Mesendoderm (in vitro differentiated cells): ENCODE results near the gene KLHL30.

Experiments
- DNase-seq: peaks from one replicate; pipeline ENCODE4 v3.0.0; 2013
- H2AK5ac ChIP-seq: 2 replicates; pipeline ENCODE4 v1.6.1; 2013; ENCODE audit warnings: low read length, inconsistent platforms
- H2BK120ac ChIP-seq: 2 replicates; pipeline ENCODE4 v1.6.1; 2013; ENCODE audit warnings: low read depth, mild to moderate bottlenecking, low read length, moderate library complexity, mixed read lengths
- H2BK15ac ChIP-seq: replicated peaks from 2 replicates; pipeline ENCODE4 v1.6.1; 2013; ENCODE audit warnings: low read depth, mild to moderate bottlenecking, moderate library complexity
- H2BK5ac ChIP-seq: 2 replicates; pipeline ENCODE4 v1.6.1; 2013; ENCODE audit warnings: low read length, inconsistent platforms
- H3K18ac ChIP-seq: 2 replicates; pipeline ENCODE4 v1.6.1; 2013; ENCODE audit warnings: mild to moderate bottlenecking, low read length, mixed read lengths
- H3K23ac ChIP-seq: one replicate; pipeline ENCODE4 v1.6.1; 2013; ENCODE audit warnings: low read length
- H3K27ac ChIP-seq: 2 replicates; pipeline ENCODE4 v1.5.1; 2013; ENCODE audit warnings: low read depth, mild to moderate bottlenecking, inconsistent platforms, low read length, moderate library complexity
- H3K27me3 ChIP-seq: 2 replicates; pipeline ENCODE4 v1.6.1; 2013; ENCODE audit warnings: low read length, control low read depth, mild to moderate bottlenecking, inconsistent platforms; ENCODE audit not compliant: insufficient read depth, poor library complexity
- H3K36me3 ChIP-seq: 2 replicates; pipeline ENCODE4 v1.6.1; 2013; ENCODE audit warnings: low read length, inconsistent platforms; ENCODE audit not compliant: control insufficient read depth, insufficient read depth
- H3K4ac ChIP-seq: one replicate; pipeline ENCODE4 v1.6.1; 2013; ENCODE audit warnings: low read depth, mild to moderate bottlenecking, low read length, moderate library complexity
- H3K4me1 ChIP-seq: 2 replicates; pipeline ENCODE4 v1.6.1; 2013; ENCODE audit warnings: low read depth, low read length, inconsistent platforms; ENCODE audit not compliant: control insufficient read depth
- H3K4me2 ChIP-seq: 2 replicates; pipeline ENCODE4 v1.6.1; 2013; ENCODE audit warnings: low read length
- H3K4me3 ChIP-seq: 2 replicates; pipeline ENCODE4 v1.5.1; 2013; ENCODE audit warnings: mild to moderate bottlenecking, low read length
- H3K56ac ChIP-seq: one replicate; pipeline ENCODE4 v1.6.1; 2013; ENCODE audit warnings: low read length
- H3K79me1 ChIP-seq: 2 replicates; pipeline ENCODE4 v1.6.1; 2013; ENCODE audit warnings: low read length, inconsistent platforms
- H3K79me2 ChIP-seq: 2 replicates; pipeline ENCODE4 v1.6.1; 2013; ENCODE audit warnings: mild to moderate bottlenecking, low read length; ENCODE audit not compliant: control insufficient read depth, insufficient read depth
- H3K9ac ChIP-seq: 2 replicates; pipeline ENCODE4 v1.6.1; 2013; ENCODE audit warnings: low read length, inconsistent platforms
- H4K5ac ChIP-seq: one replicate; pipeline ENCODE4 v1.6.1; 2013; ENCODE audit warnings: low read length
- H4K8ac ChIP-seq: one replicate; pipeline ENCODE4 v1.6.1; 2013; ENCODE audit warnings: low read depth, mild to moderate bottlenecking, control low read depth, low read length, moderate library complexity
- WGBS: extraction: QIAGEN DNeasy Blood & Tissue Kit; methylation state at CpG from one replicate; pipeline ENCODE4 v1.1.7; 2013; ENCODE audit warnings: low lambda C conversion rate, missing lambda C conversion rate; ENCODE audit not compliant: insufficient coverage; ENCODE audit errors: extremely low coverage; 5-methylcytosine and 5-hydroxymethylcytosine counted together

The KLHL30 gene

GRCh38 chr2:238166391-238167343 lies 28.2 kb downstream of the KLHL30 start:
- Histone ChIP-seq H2BK120ac (no peak overlapping the region), H3K36me3 (peaks cover 4% of the 10 kb centered on the region), H3K79me2 (no peaks in the 10 kb centered on the region), H2BK15ac (no peak overlapping the region), H3K4me1 (no peaks in the 10 kb centered on the region), H3K18ac (no peak overlapping the region), H4K8ac (no peak overlapping the region), H3K23ac (no peak overlapping the region), H3K4me2 (no peak overlapping the region), H3K27me3 (peaks cover 8% of the 10 kb centered on the region), H3K79me1 (no peaks in the 10 kb centered on the region), H2AK5ac (no peak overlapping the region), H2BK5ac (no peak overlapping the region), H3K56ac (no peak overlapping the region), H3K27ac (no peak overlapping the region), H3K4ac (no peak overlapping the region), H4K5ac (no peak overlapping the region), H3K4me3 (no peak overlapping the region), H3K9ac (no peak overlapping the region)
- WGBS, result no CpG with 5 or more reads among the region's 24 CpGs
- DNase-seq, result no peak

- Histone ChIP-seq H2BK5ac (no peak overlapping the region), H3K36me3 (peaks cover 4% of the 10 kb centered on the region)
- no CpG with 5 or more reads among the region's 7 CpGs for WGBS
These were observed 28.9 kb downstream of the KLHL30 start for GRCh38 chr2:238167344-238167715.

GRCh38 chr2:238167761-238168160 lies 29.3 kb downstream of the KLHL30 start:
- H3K79me2 ChIP-seq, result no peaks in the 10 kb centered on the region
- H2BK5ac ChIP-seq, result no peak overlapping the region
- H3K18ac ChIP-seq, result no peak overlapping the region
- no peak overlapping the region for H2AK5ac ChIP-seq
- H4K8ac ChIP-seq, result no peak overlapping the region
- H3K9ac ChIP-seq, result no peak overlapping the region
- H3K4me2 ChIP-seq, result no peak overlapping the region
- no peak overlapping the region for H4K5ac ChIP-seq
- H3K79me1 ChIP-seq, result no peaks in the 10 kb centered on the region
- no CpG with 5 or more reads among the region's 8 CpGs for WGBS
- H3K23ac ChIP-seq, result no peak overlapping the region
- no peak overlapping the region for H3K4ac ChIP-seq
- H3K36me3 ChIP-seq, result peaks cover 6% of the 10 kb centered on the region
- peaks cover 8% of the 10 kb centered on the region for H3K27me3 ChIP-seq
- H3K56ac ChIP-seq, result no peak overlapping the region
- H3K4me3 ChIP-seq, result no peak overlapping the region
- H3K27ac ChIP-seq, result no peak overlapping the region
- no peak overlapping the region for H2BK15ac ChIP-seq
- no peak for DNase-seq
- no peaks in the 10 kb centered on the region for H3K4me1 ChIP-seq
- no peak overlapping the region for H2BK120ac ChIP-seq

More at GRCh38 chr2:238167344-238167715, 28.9 kb downstream of the KLHL30 start:
- H3K79me1 ChIP-seq, result no peaks in the 10 kb centered on the region
- H2BK120ac ChIP-seq, result no peak overlapping the region
- no peak overlapping the region for H3K23ac ChIP-seq
- no peak overlapping the region for H4K8ac ChIP-seq
- DNase-seq, result no peak
- no peaks in the 10 kb centered on the region for H3K4me1 ChIP-seq
- no peak overlapping the region for H3K9ac ChIP-seq
- H3K79me2 ChIP-seq, result no peaks in the 10 kb centered on the region
- no peak overlapping the region for H3K18ac ChIP-seq
- no peak overlapping the region for H3K4me2 ChIP-seq
- peaks cover 8% of the 10 kb centered on the region for H3K27me3 ChIP-seq
- no peak overlapping the region for H3K4me3 ChIP-seq
- no peak overlapping the region for H3K4ac ChIP-seq
- no peak overlapping the region for H2BK15ac ChIP-seq
- no peak overlapping the region for H4K5ac ChIP-seq
- no peak overlapping the region for H3K27ac ChIP-seq
- no peak overlapping the region for H2AK5ac ChIP-seq
- H3K56ac ChIP-seq, result no peak overlapping the region

- no peak overlapping the region for H3K9ac ChIP-seq
- H2BK120ac ChIP-seq, result no peak overlapping the region
- no peaks in the 10 kb centered on the region for H3K4me1 ChIP-seq
- H3K79me1 ChIP-seq, result no peaks in the 10 kb centered on the region
- no peak overlapping the region for H2BK15ac ChIP-seq
- H3K36me3 ChIP-seq, result peaks cover 7% of the 10 kb centered on the region
- no peak overlapping the region for H4K5ac ChIP-seq
- H3K56ac ChIP-seq, result no peak overlapping the region
- H3K18ac ChIP-seq, result no peak overlapping the region
- no peak overlapping the region for H3K27ac ChIP-seq
- no peak for DNase-seq
- no peaks in the 10 kb centered on the region for H3K79me2 ChIP-seq
- peaks cover 4% of the 10 kb centered on the region for H3K27me3 ChIP-seq
- no peak overlapping the region for H3K4ac ChIP-seq
- no CpG with 5 or more reads among the region's 13 CpGs for WGBS
- H3K4me2 ChIP-seq, result no peak overlapping the region
- H3K4me3 ChIP-seq, result no peak overlapping the region
- no peak overlapping the region for H4K8ac ChIP-seq
- H2BK5ac ChIP-seq, result no peak overlapping the region
- H2AK5ac ChIP-seq, result no peak overlapping the region
- H3K23ac ChIP-seq, result no peak overlapping the region
These were observed 30.0 kb downstream of the KLHL30 start for GRCh38 chr2:238168196-238169047.

- Histone ChIP-seq H2BK5ac (no peak overlapping the region), H3K56ac (no peak overlapping the region), H3K27me3 (no peaks in the 10 kb centered on the region), H3K4me1 (no peaks in the 10 kb centered on the region), H3K27ac (no peak overlapping the region), H3K79me1 (no peaks in the 10 kb centered on the region), H3K4me2 (no peak overlapping the region), H2BK15ac (no peak overlapping the region), H3K79me2 (no peaks in the 10 kb centered on the region), H3K18ac (no peak overlapping the region), H3K23ac (no peak overlapping the region), H2BK120ac (no peak overlapping the region), H4K5ac (no peak overlapping the region), H2AK5ac (no peak overlapping the region), H3K4me3 (no peak overlapping the region), H3K9ac (no peak overlapping the region), H3K4ac (no peak overlapping the region), H3K36me3 (peaks cover 7% of the 10 kb centered on the region), H4K8ac (no peak overlapping the region)
- no peak for DNase-seq
- WGBS, result no CpG with 5 or more reads among the region's 6 CpGs
These were observed 30.7 kb downstream of the KLHL30 start for GRCh38 chr2:238169048-238169707.
